GM23338 (cell line): Measurements from ENCODE around the gene SLC15A1. TPM values are rescaled to one million over a fixed set of nuclear protein-coding genes. Genes with fewer than 3 reads are reported as not detected.

Experiments used
- ATAC-seq: fragments of 200-7000 bp; cut with Tn5 transposase; 3 replicates; pipeline ENCODE4 v1.9.1; 2020
- DNase-seq: peaks from one replicate; pipeline ENCODE4 v3.0.0-alpha.2; 2015; ENCODE audit warnings: low spot score
- H2AFZ ChIP-seq: fragments of 200-600 bp; sonication (generic); 2 replicates; pipeline ENCODE4 v1.8.0; 2016; ENCODE audit warnings: antibody characterized with exemption, mild to moderate bottlenecking, moderate library complexity
- H3F3A ChIP-seq: fragments of 200-600 bp; sonication (generic); replicated peaks from 2 replicates; pipeline ENCODE4 v1.8.0; 2017; ENCODE audit warnings: antibody characterized with exemption, mixed run types, low read depth
- H3K27ac ChIP-seq: fragments of 200-600 bp; sonication (generic); 2 replicates; pipeline ENCODE4 v1.6.1; 2016; ENCODE audit warnings: low read depth
- H3K27me3 ChIP-seq: fragments of 200-600 bp; sonication (generic); 2 replicates; pipeline ENCODE4 v1.8.0; 2016; ENCODE audit warnings: mild to moderate bottlenecking, mixed run types, moderate library complexity; ENCODE audit not compliant: insufficient read depth
- H3K36me3 ChIP-seq: fragments of 200-600 bp; sonication (generic); 2 replicates; pipeline ENCODE4 v1.8.0; 2016; ENCODE audit warnings: mild to moderate bottlenecking; ENCODE audit not compliant: insufficient read depth
- H3K4me1 ChIP-seq: fragments of 200-600 bp; sonication (generic); 2 replicates; pipeline ENCODE4 v1.8.0; 2016; ENCODE audit warnings: mild to moderate bottlenecking, moderate library complexity; ENCODE audit not compliant: insufficient read depth
- H3K4me2 ChIP-seq: fragments of 200-600 bp; sonication (generic); 2 replicates; pipeline ENCODE4 v1.7.1; 2017; ENCODE audit warnings: mixed run types
- H3K4me3 ChIP-seq: fragments of 200-600 bp; sonication (generic); 2 replicates; pipeline ENCODE4 v1.6.1; 2016; ENCODE audit warnings: mixed run types
- H3K79me2 ChIP-seq: fragments of 200-600 bp; sonication (generic); replicated peaks from 2 replicates; pipeline ENCODE4 v1.8.0; 2017; ENCODE audit warnings: mild to moderate bottlenecking; ENCODE audit not compliant: insufficient read depth
- H3K9me2 ChIP-seq: fragments of 200-600 bp; sonication (generic); 2 replicates; pipeline ENCODE4 v1.8.0; 2017; ENCODE audit not compliant: insufficient read depth
- H4K20me1 ChIP-seq: fragments of 200-600 bp; sonication (generic); replicated peaks from 2 replicates; pipeline ENCODE4 v1.8.0; 2017; ENCODE audit warnings: mild to moderate bottlenecking; ENCODE audit not compliant: insufficient read depth
- H3K27ac Mint-ChIP-seq: 2 replicates; pipeline ENCODE4 v1.8.0; 2020; ENCODE audit warnings: inconsistent platforms, mild to moderate bottlenecking, moderate library complexity, mixed read lengths
- H3K27me3 Mint-ChIP-seq: 3 replicates; pipeline ENCODE4 v1.8.0; 2022; ENCODE audit warnings: low read depth, mild to moderate bottlenecking, moderate library complexity, mixed read lengths, inconsistent platforms; ENCODE audit not compliant: insufficient read depth, poor library complexity
- H3K36me3 Mint-ChIP-seq: 3 replicates; pipeline ENCODE4 v1.8.0; 2021; ENCODE audit warnings: low read depth, mild to moderate bottlenecking, inconsistent platforms, moderate library complexity, mixed read lengths
- H3K4me1 Mint-ChIP-seq: 3 replicates; pipeline ENCODE4 v1.8.0; 2020; ENCODE audit warnings: mild to moderate bottlenecking, inconsistent platforms, mixed read lengths
- H3K4me3 Mint-ChIP-seq: 3 replicates; pipeline ENCODE4 v1.8.0; 2021; ENCODE audit warnings: moderate library complexity, mild to moderate bottlenecking, inconsistent platforms, mixed read lengths
- H3K9me3 Mint-ChIP-seq: 3 replicates; pipeline ENCODE4 v1.8.0; 2020; ENCODE audit warnings: moderate library complexity, mild to moderate bottlenecking, inconsistent platforms, mixed read lengths
- CREB1 ChIP-seq: fragments of 250-450 bp; sonication (Bioruptor Pico); IDR thresholded peaks from 2 replicates; pipeline ENCODE4 v1.5.0; 2020; ENCODE audit warnings: low read depth, mild to moderate bottlenecking, moderate library complexity
- CTCF ChIP-seq, 2 experiments: fragments of 200-600 bp in 1 of 2; sonication (generic) in 1 of 2; conservative IDR thresholded peaks; 2 replicates each; pipeline versions ENCODE4 v1.5.1 to v1.6.1; 2016 to 2017; ENCODE audit warnings: antibody characterized with exemption in 2 of 2, low read depth in 2 of 2, mild to moderate bottlenecking in 2 of 2, moderate library complexity in 1 of 2
- ETS1 ChIP-seq: IDR thresholded peaks from 2 replicates; pipeline ENCODE4 v1.6.1; 2016; ENCODE audit warnings: antibody characterized with exemption
- EZH2 ChIP-seq: fragments of 200-600 bp; sonication (generic); IDR thresholded peaks from one replicate; pipeline ENCODE4 v1.8.0; 2017; ENCODE audit warnings: antibody characterized with exemption, mild to moderate bottlenecking, low read depth; ENCODE audit not compliant: unreplicated experiment
- EZH2phosphoT487 ChIP-seq: fragments of 200-600 bp; sonication (generic); IDR thresholded peaks from one replicate; pipeline ENCODE4 v1.8.1; 2018; ENCODE audit warnings: antibody characterized with exemption; ENCODE audit not compliant: unreplicated experiment
- JUNB ChIP-seq: IDR thresholded peaks from one replicate; pipeline ENCODE4 v1.6.1; 2016; ENCODE audit warnings: antibody characterized with exemption; ENCODE audit not compliant: unreplicated experiment
- NANOG ChIP-seq: IDR thresholded peaks from 2 replicates; pipeline ENCODE4 v1.6.1; 2016; ENCODE audit warnings: antibody characterized with exemption, borderline replicate concordance
- POLR2AphosphoS5 ChIP-seq: IDR thresholded peaks from 2 replicates; pipeline ENCODE4 v1.6.1; 2016; ENCODE audit warnings: antibody characterized with exemption, low read depth
- REST ChIP-seq: IDR thresholded peaks from one replicate; pipeline ENCODE4 v1.6.1; 2018; ENCODE audit warnings: antibody characterized with exemption; ENCODE audit not compliant: unreplicated experiment
- STAT1 ChIP-seq: IDR thresholded peaks from one replicate; pipeline ENCODE4 v1.6.1; 2016; ENCODE audit warnings: antibody characterized with exemption; ENCODE audit not compliant: unreplicated experiment
- ZNF114 ChIP-seq: fragments of 250-450 bp; sonication (Bioruptor Pico); IDR thresholded peaks from 2 replicates; pipeline ENCODE4 v1.5.0; 2020; ENCODE audit warnings: mild to moderate bottlenecking, moderate library complexity
- ZNF331 ChIP-seq: fragments of 250-450 bp; sonication (Bioruptor Pico); IDR thresholded peaks from 2 replicates; pipeline ENCODE4 v1.5.0; 2020; ENCODE audit warnings: low read depth, mild to moderate bottlenecking, moderate library complexity
- ZNF462 ChIP-seq: fragments of 250-450 bp; sonication (Bioruptor Pico); IDR thresholded peaks from 2 replicates; pipeline ENCODE4 v1.5.0; 2020; ENCODE audit warnings: mild to moderate bottlenecking, moderate library complexity
- polyA plus RNA-seq: library from polyadenylated mRNA; unstranded; fragments of >200 nt; fragmentation: Nextera tagmentation; extraction: Ambion mirVana; gene quantifications from 2 replicates; pipeline ENCODE4 v1.2.1, GENCODE V29; 2016
- total RNA-seq: library from RNA; depleted of rRNA; stranded (reverse); fragments of >200 nt; shearing (Covaris generic); gene quantifications from 2 replicates; pipeline ENCODE4 v1.2.3, GENCODE V29; 2014

Gene SLC15A1
- total and polyA plus RNA-seq, 2 experiments from 2014 or later, result 1.6 to 3.0 TPM

GRCh38 chr13:98801626-98802418 is 49.4 kb upstream of the SLC15A1 start:
- H3K79me2 ChIP-seq, result no peaks in the 10 kb centered on the region
- H3K27me3 ChIP-seq, result no peaks in the 10 kb centered on the region
- no peak for TF ChIP-seq JUNB
- TF ChIP-seq ETS1, result no peak
- no peak for TF ChIP-seq STAT1
- TF ChIP-seq EZH2, result no peak
- TF ChIP-seq EZH2phosphoT487, result no peak
- no peak for TF ChIP-seq NANOG
- TF ChIP-seq ZNF114, result no peak
- TF ChIP-seq REST, result no peak
- no peak for TF ChIP-seq ZNF331 (CRISPR knock-in tag)
- TF ChIP-seq CTCF (conservative IDR thresholded peaks at IDR 0.05; ENCODE audit: low read depth in 2 of 2), result no peak
- TF ChIP-seq CREB1, result no peak
- no peak for TF ChIP-seq ZNF462 (CRISPR knock-in tag)
- no peak for TF ChIP-seq POLR2AphosphoS5
- Mint-ChIP-seq H3K27me3 (peaks cover 2% of the 10 kb centered on the region), H3K4me1 (peaks cover 7% of the 10 kb centered on the region; the same call in 2 of the 3 replicates), H3K9me3 (no peaks in the 10 kb centered on the region), H3K4me3 (no peak overlapping the region), H3K36me3 (0 out of 3 replicates have a peak, but pooled peaks cover 3% of the 10 kb centered on the region), H3K27ac (no peak overlapping the region)
- H4K20me1 ChIP-seq, result no peaks in the 10 kb centered on the region
- H3K4me1 ChIP-seq, result peaks cover under 1% of the 10 kb centered on the region; the same call in 1 of the 2 replicates
- H3F3A ChIP-seq, result no peaks in the 10 kb centered on the region
- H3K4me2 ChIP-seq, result no peak overlapping the region
- ATAC-seq (no peak), DNase-seq (no peak)
- no peak overlapping the region for H3K27ac ChIP-seq
- H3K36me3 ChIP-seq, result no peaks in the 10 kb centered on the region
- H3K4me3 ChIP-seq, result no peak overlapping the region
- H2AFZ ChIP-seq, result no peak overlapping the region
- no peaks in the 10 kb centered on the region for H3K9me2 ChIP-seq
